ENCODE measurements around the gene PSPH. TPM values are rescaled to one million over a fixed set of nuclear protein-coding genes. Genes with fewer than 3 reads are reported as not detected.

Gene PSPH
- total and polyA plus RNA-seq, 2 donors (not counting 1 experiment from before 2014, with no cell fraction given) = 2.0 to 6.2 TPM

GRCh38 chr7:55977831-55978230 lies 73.4 kb downstream of the PSPH start:
- H4K20me1 ChIP-seq (ENCODE audit: control insufficient read depth, insufficient read depth, low read length, poor library complexity, severe bottlenecking) = peaks cover 28% of the 10 kb centered on the region
- no peaks in the 10 kb centered on the region for H3K9me3 ChIP-seq (ENCODE audit: control extremely low read depth in 1 of 3, control insufficient read depth in 2 of 3, insufficient read depth in 1 of 3, low read length in 2 of 3)
- H3K9ac ChIP-seq (ENCODE audit: low read length) = no peak overlapping the region
- 100% methylated on average over 1 of the region's 4 CpGs for WGBS (ENCODE audit: insufficient coverage)
- no peak for DNase-seq
- CTCF ChIA-PET = interaction anchor here (0.9 kb wide), 1 partner anchor 382 kb away, joined by 3 read pairs; no protein-coding TSS in a partner anchor
- Mint-ChIP-seq H3K4me3 (no peak overlapping the region), H3K4me1 (peaks cover 7% of the 10 kb centered on the region), H3K27ac (no peak overlapping the region), H3K27me3 (no peaks in the 10 kb centered on the region), H3K9me3 (ENCODE audit: insufficient read depth) (no peaks in the 10 kb centered on the region)
- no peak overlapping the region for H3K27ac ChIP-seq (ENCODE audit: low read length in 2 of 2)
- no peak overlapping the region for H3K4me3 ChIP-seq (ENCODE audit: control extremely low read depth in 1 of 5, extremely low read depth in 1 of 5, insufficient read depth in 1 of 5, low read depth in 2 of 5, low read length in 4 of 5)
- no peak for TF ChIP-seq CTCF (IDR thresholded peaks at IDR 0.05)
- TF ChIP-seq EZH2 (IDR thresholded peaks at IDR 0.05; ENCODE audit: borderline replicate concordance, insufficient read depth, low read depth, low read length, poor library complexity, severe bottlenecking) = no peak
- intact Hi-C loops (cut with micrococcal nuclease) = no loop called here
- no peak overlapping the region for H3K4me2 ChIP-seq (replicated peaks; ENCODE audit: low read depth, low read length, poor library complexity, severe bottlenecking)
- H3K27me3 ChIP-seq (replicated peaks in 1 of 4; ENCODE audit: control extremely low read depth in 1 of 4, control insufficient read depth in 3 of 4, insufficient read depth in 4 of 4, low read length in 3 of 4) = no peaks in the 10 kb centered on the region
- H3K36me3 ChIP-seq (replicated peaks in 1 of 2; ENCODE audit: control extremely low read depth in 1 of 2, control insufficient read depth in 1 of 2, extremely low read depth in 1 of 2, insufficient read depth in 2 of 2, low read length in 1 of 2) = peaks cover 0 to 43% of the 10 kb centered on the region in 2 experiments
- no peaks in the 10 kb centered on the region for H3K4me1 ChIP-seq (ENCODE audit: control insufficient read depth in 2 of 2, insufficient read depth in 2 of 2, low read length in 2 of 2)
- H3K79me2 ChIP-seq (ENCODE audit: control insufficient read depth, insufficient read depth, low read length) = peaks cover 14% of the 10 kb centered on the region
- POLR2A ChIA-PET = interaction anchor here (0.6 kb wide), 1 partner anchor 10 kb away, joined by 3 read pairs; no protein-coding TSS in a partner anchor
- no peak for ATAC-seq (ENCODE audit: low read depth)
- H2AFZ ChIP-seq (ENCODE audit: insufficient read depth, low read depth, low read length, poor library complexity, severe bottlenecking) = no peak overlapping the region

- DNase-seq (no peak), ATAC-seq (ENCODE audit: low read depth) (no peak)
- H3K27me3 ChIP-seq (replicated peaks in 1 of 4; ENCODE audit: control extremely low read depth in 1 of 4, control insufficient read depth in 3 of 4, insufficient read depth in 4 of 4, low read length in 3 of 4) = no peaks in the 10 kb centered on the region
- H3K4me1 ChIP-seq (ENCODE audit: control insufficient read depth in 2 of 2, insufficient read depth in 2 of 2, low read length in 2 of 2) = no peaks in the 10 kb centered on the region
- peaks cover 0 to 33% of the 10 kb centered on the region in 2 experiments for H3K36me3 ChIP-seq (replicated peaks in 1 of 2; ENCODE audit: control extremely low read depth in 1 of 2, control insufficient read depth in 1 of 2, extremely low read depth in 1 of 2, insufficient read depth in 2 of 2, low read length in 1 of 2)
- POLR2A ChIA-PET = no interaction called here
- H4K20me1 ChIP-seq (ENCODE audit: control insufficient read depth, insufficient read depth, low read length, poor library complexity, severe bottlenecking) = peaks cover 32% of the 10 kb centered on the region
- no peak overlapping the region for H3K4me3 Mint-ChIP-seq
- H3K9ac ChIP-seq (ENCODE audit: low read length) = no peak overlapping the region
- H3K4me1 Mint-ChIP-seq = peaks cover 10% of the 10 kb centered on the region
- H3K9me3 Mint-ChIP-seq (ENCODE audit: insufficient read depth) = no peaks in the 10 kb centered on the region
- H3K79me2 ChIP-seq (ENCODE audit: control insufficient read depth, insufficient read depth, low read length) = peaks cover 22% of the 10 kb centered on the region
- intact Hi-C loops (cut with micrococcal nuclease) = no loop called here
- no peak overlapping the region for H3K27ac Mint-ChIP-seq
- H3K4me3 ChIP-seq (ENCODE audit: control extremely low read depth in 1 of 5, extremely low read depth in 1 of 5, insufficient read depth in 1 of 5, low read depth in 2 of 5, low read length in 4 of 5) = no peak overlapping the region
- TF ChIP-seq EZH2 (IDR thresholded peaks at IDR 0.05; ENCODE audit: borderline replicate concordance, insufficient read depth, low read depth, low read length, poor library complexity, severe bottlenecking) (no peak), CTCF (IDR thresholded peaks at IDR 0.05) (no peak)
- H2AFZ ChIP-seq (ENCODE audit: insufficient read depth, low read depth, low read length, poor library complexity, severe bottlenecking) = no peak overlapping the region
- H3K9me3 ChIP-seq (ENCODE audit: control extremely low read depth in 1 of 3, control insufficient read depth in 2 of 3, insufficient read depth in 1 of 3, low read length in 2 of 3) = no peaks in the 10 kb centered on the region
- CTCF ChIA-PET = no interaction called here
- no peak overlapping the region for H3K4me2 ChIP-seq (replicated peaks; ENCODE audit: low read depth, low read length, poor library complexity, severe bottlenecking)
- H3K27me3 Mint-ChIP-seq = no peaks in the 10 kb centered on the region
- WGBS (ENCODE audit: insufficient coverage) = 88% methylated on average over 2 of the region's 7 CpGs
- H3K27ac ChIP-seq (ENCODE audit: low read length in 2 of 2) = no peak overlapping the region
Measured at GRCh38 chr7:55975988-55976633, 75.1 kb downstream of the PSPH start.
